ENCODE measurements around the gene PLAAT3.

- TF ChIP-seq CTCF (IDR thresholded peaks at IDR 0.05) (no peak), POLR2AphosphoS5 (IDR thresholded peaks at IDR 0.05; ENCODE audit: low read depth, low read length) (no peak), REST (IDR thresholded peaks at IDR 0.05; ENCODE audit: insufficient read depth in 1 of 2, low read depth in 2 of 2, low read length in 1 of 2) (no peak)
These were observed 64.8 kb downstream of the PLAAT3 start for GRCh38 chr11:63549411-63549810.
